ENCODE measurements around the gene NLRP8. TPM values are rescaled to one million over a fixed set of nuclear protein-coding genes. Genes with fewer than 3 reads are reported as not detected.
"Not testable (repeated sequence)": the region's sequence is repeated elsewhere in the genome, so short reads cannot be mapped to it uniquely, and the experiment has no call there.

The NLRP8 gene
- total RNA-seq, 2 donors from 2014 or later, result not detected

- no peaks in the 10 kb centered on the region for H3K27me3 ChIP-seq
- no peak overlapping the region for H3K27ac ChIP-seq
- H3K9me3 ChIP-seq, result no peaks in the 10 kb centered on the region
- H3K36me3 ChIP-seq, result no peaks in the 10 kb centered on the region
- H3K4me3 ChIP-seq, result no peak overlapping the region
- no peak for DNase-seq (ENCODE audit: low spot score)
- no peaks in the 10 kb centered on the region for H3K4me1 ChIP-seq
- TF ChIP-seq, protein P1, sequence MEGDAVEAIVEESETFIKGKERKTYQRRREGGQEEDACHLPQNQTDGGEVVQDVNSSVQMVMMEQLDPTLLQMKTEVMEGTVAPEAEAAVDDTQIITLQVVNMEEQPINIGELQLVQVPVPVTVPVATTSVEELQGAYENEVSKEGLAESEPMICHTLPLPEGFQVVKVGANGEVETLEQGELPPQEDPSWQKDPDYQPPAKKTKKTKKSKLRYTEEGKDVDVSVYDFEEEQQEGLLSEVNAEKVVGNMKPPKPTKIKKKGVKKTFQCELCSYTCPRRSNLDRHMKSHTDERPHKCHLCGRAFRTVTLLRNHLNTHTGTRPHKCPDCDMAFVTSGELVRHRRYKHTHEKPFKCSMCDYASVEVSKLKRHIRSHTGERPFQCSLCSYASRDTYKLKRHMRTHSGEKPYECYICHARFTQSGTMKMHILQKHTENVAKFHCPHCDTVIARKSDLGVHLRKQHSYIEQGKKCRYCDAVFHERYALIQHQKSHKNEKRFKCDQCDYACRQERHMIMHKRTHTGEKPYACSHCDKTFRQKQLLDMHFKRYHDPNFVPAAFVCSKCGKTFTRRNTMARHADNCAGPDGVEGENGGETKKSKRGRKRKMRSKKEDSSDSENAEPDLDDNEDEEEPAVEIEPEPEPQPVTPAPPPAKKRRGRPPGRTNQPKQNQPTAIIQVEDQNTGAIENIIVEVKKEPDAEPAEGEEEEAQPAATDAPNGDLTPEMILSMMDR (IDR thresholded peaks at IDR 0.05), result no peak
These were observed 37.6 kb downstream of the NLRP8 start for GRCh38 chr19:55985254-55985653.

- Histone ChIP-seq H3K27ac (no peak within 1 kb of the TSS), H3K27me3 (no peaks in the 10 kb centered on the region), H3K9me3 (no peaks in the 10 kb centered on the region), H3K4me1 (no peaks in the 10 kb centered on the region), H3K4me3 (no peak within 1 kb of the TSS), H3K36me3 (no peaks in the 10 kb centered on the region)
- DNase-seq (ENCODE audit: low spot score), result no peak
- TF ChIP-seq, protein P1 (IDR thresholded peaks at IDR 0.05), result no peak
These were observed 38.9 kb downstream of the NLRP8 start, which contains the start of gene NLRP5 for GRCh38 chr19:55986487-55986886. TSS of gene NLRP5 (plus strand) at chr19:55986775.

DNA sequence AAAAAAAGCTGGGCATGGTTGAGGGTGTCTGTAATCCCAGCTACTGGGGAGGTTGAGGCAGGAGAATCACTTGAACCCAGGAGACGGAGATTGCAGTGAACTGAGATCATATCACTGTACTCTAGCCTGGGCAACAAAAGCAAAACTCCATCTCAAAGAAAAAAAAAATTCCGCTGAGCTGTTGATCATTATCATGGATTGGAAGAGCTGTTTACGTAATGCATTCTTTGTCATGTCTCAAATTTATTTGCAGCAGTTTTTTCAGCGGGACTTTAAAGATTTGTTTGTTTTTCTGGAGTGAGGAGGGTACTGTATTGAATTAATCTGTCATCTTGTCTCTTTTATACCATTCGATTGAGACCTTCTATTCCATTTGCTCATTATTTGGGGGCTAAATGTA is 43.2 kb downstream of the NLRP8 start:
- H3K36me3 ChIP-seq, result no peaks in the 10 kb centered on the region
- H3K9me3 ChIP-seq, result peaks cover 0 to 3% of the 10 kb centered on the region in 2 donors
- TF ChIP-seq, protein P1 (IDR thresholded peaks at IDR 0.05), result no peak
- H3K27me3 ChIP-seq, result no peaks in the 10 kb centered on the region
- no peak for DNase-seq (ENCODE audit: low spot score)
- H3K27ac ChIP-seq, result no peak overlapping the region
- no peaks in the 10 kb centered on the region for H3K4me1 ChIP-seq
- H3K4me3 ChIP-seq, result no peak overlapping the region

DNA sequence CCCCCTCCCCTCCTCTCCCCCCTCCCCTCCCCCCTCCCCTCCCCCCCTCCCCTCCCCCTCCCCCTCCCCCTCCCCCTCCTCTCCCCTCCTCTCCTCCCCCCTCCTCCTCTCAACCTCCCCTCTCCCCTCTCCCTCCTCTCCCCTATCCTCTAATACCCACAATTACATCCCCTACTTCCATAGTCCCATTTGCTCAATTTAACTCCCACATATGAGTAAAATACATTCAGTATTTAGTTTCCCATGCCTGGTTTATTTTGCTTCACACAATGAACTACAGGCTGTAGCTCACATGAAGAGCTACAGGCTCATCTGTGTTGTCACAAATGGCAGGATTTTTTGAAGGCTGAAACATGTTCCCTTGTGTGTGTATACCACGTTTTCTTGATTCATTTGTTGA is 45.9 kb downstream of the NLRP8 start:
- no peaks in the 10 kb centered on the region for H3K4me1 ChIP-seq
- no peak overlapping the region for H3K27ac ChIP-seq
- no peak for DNase-seq (ENCODE audit: low spot score)
- TF ChIP-seq, protein P1 (IDR thresholded peaks at IDR 0.05), result no peak
- no peak overlapping the region for H3K4me3 ChIP-seq
- H3K9me3 ChIP-seq, result peaks cover 0 to 10% of the 10 kb centered on the region in 2 donors
- H3K27me3 ChIP-seq, result no peaks in the 10 kb centered on the region
- no peaks in the 10 kb centered on the region for H3K36me3 ChIP-seq

DNA sequence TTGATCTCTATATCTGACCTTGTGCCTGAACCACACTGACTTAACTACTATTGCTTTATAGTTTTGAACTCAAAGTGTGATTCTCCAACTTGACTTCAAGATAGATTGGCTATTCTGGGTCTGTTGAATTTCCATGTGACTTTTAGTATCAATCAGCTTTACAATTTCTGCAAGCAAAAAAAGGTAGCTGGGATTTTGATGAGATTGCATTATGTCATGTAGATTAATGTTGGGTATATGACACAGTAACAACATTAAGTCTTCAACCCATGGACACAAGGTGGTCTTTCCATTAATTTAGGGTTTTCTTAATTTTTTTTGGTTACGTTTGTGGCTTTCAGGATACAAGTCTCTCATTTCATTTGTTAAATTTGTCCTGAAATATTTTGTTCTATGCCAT is 67.1 kb downstream of the NLRP8 start:
- H3K27ac ChIP-seq, result no peak overlapping the region
- H3K4me1 ChIP-seq, result no peaks in the 10 kb centered on the region
- TF ChIP-seq, protein P1 (IDR thresholded peaks at IDR 0.05), result no peak
- H3K9me3 ChIP-seq, result no peaks in the 10 kb centered on the region
- H3K4me3 ChIP-seq, result no peak overlapping the region
- H3K27me3 ChIP-seq, result no peaks in the 10 kb centered on the region
- no peak for DNase-seq (ENCODE audit: low spot score)
- H3K36me3 ChIP-seq, result no peaks in the 10 kb centered on the region

GRCh38 chr19:56015756-56016155 is 68.1 kb downstream of the NLRP8 start:
- Histone ChIP-seq H3K36me3 (no peaks in the 10 kb centered on the region), H3K27me3 (no peaks in the 10 kb centered on the region), H3K4me1 (no peaks in the 10 kb centered on the region), H3K9me3 (no peaks in the 10 kb centered on the region), H3K27ac (no peak overlapping the region), H3K4me3 (no peak overlapping the region)
- TF ChIP-seq, protein P1 (IDR thresholded peaks at IDR 0.05), result no peak
- DNase-seq (ENCODE audit: low spot score), result no peak

- not testable (repeated sequence) for H3K4me3 ChIP-seq; H3K9me3 ChIP-seq; DNase-seq (ENCODE audit: low spot score); H3K4me1 ChIP-seq; H3K27ac ChIP-seq; H3K36me3 ChIP-seq; H3K27me3 ChIP-seq
These were observed 71.7 kb downstream of the NLRP8 start for GRCh38 chr19:56019325-56019724.

DNA sequence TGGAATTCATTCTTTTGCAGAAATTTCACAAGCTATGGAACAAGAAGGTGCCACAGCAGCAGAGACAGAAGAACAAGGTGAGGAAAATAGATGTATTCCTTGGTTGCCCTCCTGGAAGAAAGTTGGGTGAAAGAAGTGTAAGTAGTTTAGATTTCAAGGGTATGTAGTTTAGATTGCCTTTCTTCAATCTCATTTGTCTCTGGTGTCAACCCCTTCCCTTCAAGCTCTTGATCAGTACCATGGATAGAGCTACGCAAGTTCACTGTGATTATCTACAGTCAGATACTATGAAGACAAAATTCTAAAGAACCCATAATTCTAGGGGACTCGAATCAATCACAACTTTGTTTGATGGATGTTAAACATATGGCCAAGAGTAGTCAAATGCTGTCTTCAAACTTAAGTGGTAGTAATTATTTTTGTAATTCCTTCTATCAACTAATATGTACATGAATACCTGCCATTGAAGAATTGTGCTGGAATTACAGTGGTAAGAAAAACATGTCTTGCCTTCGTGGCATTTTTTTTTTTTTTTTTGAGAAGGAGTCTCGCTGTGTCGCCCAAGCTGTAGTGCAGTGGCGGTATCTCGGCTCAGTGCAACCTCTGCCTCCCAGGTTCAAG is 72.8 kb downstream of the NLRP8 start:
- not testable (repeated sequence) for DNase-seq (ENCODE audit: low spot score); H3K27ac ChIP-seq; H3K4me1 ChIP-seq; H3K4me3 ChIP-seq; H3K36me3 ChIP-seq; H3K27me3 ChIP-seq; H3K9me3 ChIP-seq

Data from right atrium auricular region (tissue), 2 donors.